K562 (cell line): ENCODE measurements around the gene TSC22D1. TPM values are rescaled to one million over a fixed set of nuclear protein-coding genes. Genes with fewer than 3 reads are reported as not detected.

Experiments
- ATAC-seq: fragments of 200-7000 bp; cut with Tn5 transposase; 3 replicates; pipeline ENCODE4 v1.9.1; 2020; ENCODE audit warnings: moderate library complexity
- BruUV-seq: library from RNA; stranded (reverse); fragments of 400-500 nt; replicated peaks from 2 replicates; lab custom pipeline; 2021; lab: Mats Ljungman, UMichigan
- CTCF ChIA-PET: fragments of 300-600 bp; formaldehyde crosslinking; extraction: SDS; loops from one replicate; lab custom pipeline; 2021; ENCODE audit warnings: low intra/inter-chr PET ratio; lab: Yijun Ruan, JAX
- POLR2A ChIA-PET: fragments of 300-600, 350-650 bp; sonication (Branson Sonifier 250); formaldehyde crosslinking; extraction: SDS; loops from one replicate; lab custom pipeline; 2021; ENCODE audit warnings: antibody characterized with exemption, inconsistent platforms; lab: Yijun Ruan, JAX
- DNase-seq, 4 experiments: peaks; one replicate each; pipeline versions ENCODE4 v3.0.0 to v3.0.0-alpha.2; 2011 to 2018; ENCODE audit warnings: low spot score in 3 of 4, mixed read lengths in 3 of 4; ENCODE audit errors: extremely low read depth in 1 of 4
- FAIRE-seq: peaks from 2 replicates; lab custom pipeline; 2011; peaks lifted over from hg19 to GRCh38; lab: Jason Lieb, UNC
- H2AFZ ChIP-seq: 2 replicates; pipeline ENCODE4 v1.6.0; 2011; ENCODE audit warnings: low read depth, low read length, control low read depth, inconsistent platforms
- H3K27ac ChIP-seq: fragments of 200-600 bp; 3 replicates; pipeline ENCODE4 v1.8.0; 2011; ENCODE audit warnings: low read depth, mild to moderate bottlenecking, control low read depth, inconsistent platforms, low read length, moderate library complexity, mixed read lengths; ENCODE audit errors: extremely low read depth
- H3K27me3 ChIP-seq, 2 experiments: fragments of 300-600 bp in 1 of 2; 2 replicates in 1 of 2; 3 replicates in 1 of 2; pipeline versions ENCODE4 v1.6.0 to v1.8.0; 2011; ENCODE audit warnings: inconsistent platforms in 2 of 2, low read length in 2 of 2, mild to moderate bottlenecking in 1 of 2, mixed read lengths in 1 of 2, moderate library complexity in 1 of 2; ENCODE audit not compliant: control insufficient read depth in 2 of 2, insufficient read depth in 2 of 2
- H3K36me3 ChIP-seq: fragments of 300-600 bp; 3 replicates; pipeline ENCODE4 v1.8.0; 2011; ENCODE audit warnings: mild to moderate bottlenecking, low read length, inconsistent platforms; ENCODE audit not compliant: control insufficient read depth, insufficient read depth
- H3K4me1 ChIP-seq, 2 experiments: fragments of 200-600 bp in 1 of 2; replicated peaks in 1 of 2; 2 replicates in 1 of 2; 3 replicates in 1 of 2; pipeline versions ENCODE4 v1.5.1 to v1.8.0; 2011; ENCODE audit warnings: inconsistent platforms in 2 of 2, low read length in 2 of 2, mild to moderate bottlenecking in 1 of 2, mixed read lengths in 1 of 2, moderate library complexity in 1 of 2; ENCODE audit not compliant: control insufficient read depth in 2 of 2, insufficient read depth in 2 of 2
- H3K4me2 ChIP-seq: 2 replicates; pipeline ENCODE4 v1.6.1; 2011; ENCODE audit warnings: low read length, control low read depth, inconsistent platforms, mixed read lengths; ENCODE audit not compliant: insufficient read depth
- H3K4me3 ChIP-seq: fragments of 200-600 bp; sonication (generic), shearing (Covaris generic); 2 replicates; pipeline ENCODE4 v1.5.1; 2016; ENCODE audit warnings: control low read depth, inconsistent platforms
- H3K79me2 ChIP-seq: fragments of 200-600 bp; 3 replicates; pipeline ENCODE4 v1.8.0; 2011; ENCODE audit warnings: low read length, inconsistent platforms; ENCODE audit not compliant: control insufficient read depth, insufficient read depth
- H3K9ac ChIP-seq, 2 experiments: 2 replicates each; pipeline versions ENCODE4 v1.6.0 to v1.6.1; 2011; ENCODE audit warnings: low read depth in 2 of 2, low read length in 2 of 2, control low read depth in 1 of 2, inconsistent platforms in 1 of 2, mild to moderate bottlenecking in 1 of 2, mixed read lengths in 1 of 2; ENCODE audit not compliant: insufficient read depth in 1 of 2
- H3K9me1 ChIP-seq: one replicate; pipeline ENCODE4 v1.6.0; 2011; ENCODE audit warnings: inconsistent platforms, mild to moderate bottlenecking, low read length, moderate library complexity; ENCODE audit not compliant: control insufficient read depth, insufficient read depth
- H3K9me3 ChIP-seq: replicated peaks from 2 replicates; pipeline ENCODE4 v1.5.1; 2011; ENCODE audit warnings: low read depth, low read length, inconsistent platforms; ENCODE audit not compliant: control insufficient read depth, insufficient read depth
- H4K20me1 ChIP-seq: replicated peaks from 2 replicates; pipeline ENCODE4 v1.6.1; 2011; ENCODE audit warnings: low read length, inconsistent platforms, mixed read lengths; ENCODE audit not compliant: control insufficient read depth, insufficient read depth
- POLR2H ChIP-seq: IDR thresholded peaks from 2 replicates; pipeline ENCODE4 v1.6.1; 2016; ENCODE audit warnings: missing genetic modification characterization, low read depth, mild to moderate bottlenecking, control low read depth, missing compliant biosample characterization, moderate library complexity
- SAP30 ChIP-seq: fragments of 200-600 bp; sonication (generic); IDR thresholded peaks from 2 replicates; pipeline ENCODE4 v1.6.1; 2012; ENCODE audit warnings: borderline replicate concordance, low read depth, mild to moderate bottlenecking, moderate library complexity, low read length, control low read depth, inconsistent platforms; ENCODE audit not compliant: insufficient read depth, poor library complexity, severe bottlenecking
- WGBS: fragments of 100-300 bp; shearing (Covaris generic); methylation state at CpG from one replicate; pipeline ENCODE4 v1.1.6; 2016; ENCODE audit warnings: low coverage, mixed read lengths; ENCODE audit not compliant: insufficient coverage; ENCODE audit errors: missing lambda C conversion rate; 5-methylcytosine and 5-hydroxymethylcytosine counted together
- in situ Hi-C: fragments of 300-500 bp; cut with MboI; formaldehyde crosslinking; loops from 4 replicates; pipeline ENCODE4 v1.15.0; 2018; ENCODE audit warnings: inconsistent platforms, mixed read lengths
- intact Hi-C: fragments of 100-400 bp; cut with micrococcal nuclease; formaldehyde crosslinking; loops from 2 replicates; pipeline ENCODE4 v1.14.2; 2022
- polyA plus RNA-seq, 8 experiments: library from polyadenylated mRNA; depleted of rRNA in 4 of 8; stranded (reverse) in 5 of 8; unstranded in 3 of 8; fragments of >200 nt; fragmentation: Nextera tagmentation in 2 of 8; fragmentation: Illumina TruSeq in 1 of 8; extraction: Ambion mirVana in 2 of 8; extraction: Trizol in 1 of 8; gene quantifications; 2 replicates each; pipeline versions ENCODE4 v1.2.1 to v1.2.3, GENCODE V29; 2011 to 2014; ENCODE audit warnings: inconsistent platforms in 1 of 8, missing spikeins in 1 of 8
- total RNA-seq, 7 experiments: library from RNA; depleted of rRNA in 6 of 7; stranded (reverse); fragments of >200 nt in 6 of 7; fragmentation: Illumina TruSeq in 2 of 7; extraction: Trizol in 2 of 7; gene quantifications; 2 replicates each; pipeline versions ENCODE4 v1.2.1 to v1.2.3, GENCODE V29; 2011 to 2021; ENCODE audit warnings: low replicate concordance in 1 of 7

The TSC22D1 gene
- total and polyA plus RNA-seq, 9 of the 15 experiments (the other 6 are each of a cell fraction or from before 2014, with no cell fraction given): 2.6 to 19.8 (median 8.4) TPM

DNA sequence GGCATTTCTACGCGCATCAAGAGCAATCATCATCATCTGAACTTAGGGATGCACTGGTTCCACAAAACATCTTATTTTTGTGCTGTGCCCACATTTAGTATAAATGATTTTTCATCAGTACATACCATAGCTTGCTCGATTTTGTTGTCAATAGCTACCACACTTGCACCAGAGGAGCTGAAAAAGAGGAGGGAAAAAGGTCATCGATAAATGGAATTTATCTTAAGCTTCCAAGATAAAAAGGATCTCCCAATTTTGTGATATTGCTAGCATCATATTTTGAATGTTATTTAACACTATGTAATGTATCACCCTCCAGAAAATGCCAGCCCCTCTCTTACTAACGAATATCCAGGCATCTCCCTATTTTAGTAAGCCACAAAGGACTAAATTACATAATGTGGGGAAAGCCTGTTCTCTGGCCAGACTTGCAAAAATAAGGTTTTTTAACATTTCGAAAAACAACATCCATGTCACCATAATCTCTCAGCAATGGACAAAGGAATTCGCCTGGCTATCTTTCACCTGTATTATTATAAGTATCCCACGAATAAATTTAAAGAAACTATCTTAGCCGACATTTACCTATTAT lies 140.1 kb downstream of the TSC22D1 start:
- BruUV-seq: TSS peak; percentile 80
- H3K27me3 ChIP-seq: no peaks in the 10 kb centered on the region
- 5% methylated on average over 9 of the region's 9 CpGs for WGBS
- CTCF ChIA-PET: no interaction called here
- no peaks in the 10 kb centered on the region for H3K9me1 ChIP-seq
- peak overlapping the region; percentile 83 for H2AFZ ChIP-seq
- peak overlapping the region; percentile 80 for H3K4me2 ChIP-seq
- H3K4me1 ChIP-seq: peaks cover 7 to 8% of the 10 kb centered on the region in 2 experiments; a peak in 3 of 5 replicates
- in situ Hi-C loops (loop anchor here (5.0 kb wide), 1 partner anchor 199 kb away; no protein-coding TSS in a partner anchor), intact Hi-C loops (loop anchor here (2.0 to 10.0 kb wide), 4 partner anchors 53 to 531 kb away; no protein-coding TSS in a partner anchor)
- H3K4me3 ChIP-seq: peak overlapping the region; percentile 55
- H4K20me1 ChIP-seq: no peaks in the 10 kb centered on the region
- POLR2A ChIA-PET: interaction anchor here (0.7 kb wide), 1 partner anchor 170 kb away, joined by 3 read pairs; no protein-coding TSS in a partner anchor
- TF ChIP-seq POLR2H (tag) (0 out of 2 replicates have a peak, but pooled peaks have one; percentile 0), SAP30 (no peak)
- peaks cover 19% of the 10 kb centered on the region for H3K79me2 ChIP-seq
- FAIRE-seq (peak; percentile 44), DNase-seq (no peak), ATAC-seq (no peak)
- H3K9me3 ChIP-seq: no peaks in the 10 kb centered on the region
- peak overlapping the region; percentile 90 for H3K27ac ChIP-seq
- peaks cover 15% of the 10 kb centered on the region; the same call in 2 of the 3 replicates for H3K36me3 ChIP-seq
- peak overlapping the region; percentile 89 to 91 for H3K9ac ChIP-seq
